HG03439 (cell line): ENCODE data around the gene GABRB1.
A peak's percentile ranks its signal among the peaks of the same experiment; 100 is the strongest.
"Not testable (repeated sequence)": the region's sequence is repeated elsewhere in the genome, so short reads cannot be mapped to it uniquely, and the experiment has no call there.

ENCODE experiments used
- ATAC-seq: cut with Tn5 transposase; IDR thresholded peaks from one replicate; pipeline ENCODE4 v1.9.1; 2021; ENCODE audit warnings: mild to moderate bottlenecking, moderate library complexity; ENCODE audit not compliant: unreplicated experiment

Gene GABRB1

DNA sequence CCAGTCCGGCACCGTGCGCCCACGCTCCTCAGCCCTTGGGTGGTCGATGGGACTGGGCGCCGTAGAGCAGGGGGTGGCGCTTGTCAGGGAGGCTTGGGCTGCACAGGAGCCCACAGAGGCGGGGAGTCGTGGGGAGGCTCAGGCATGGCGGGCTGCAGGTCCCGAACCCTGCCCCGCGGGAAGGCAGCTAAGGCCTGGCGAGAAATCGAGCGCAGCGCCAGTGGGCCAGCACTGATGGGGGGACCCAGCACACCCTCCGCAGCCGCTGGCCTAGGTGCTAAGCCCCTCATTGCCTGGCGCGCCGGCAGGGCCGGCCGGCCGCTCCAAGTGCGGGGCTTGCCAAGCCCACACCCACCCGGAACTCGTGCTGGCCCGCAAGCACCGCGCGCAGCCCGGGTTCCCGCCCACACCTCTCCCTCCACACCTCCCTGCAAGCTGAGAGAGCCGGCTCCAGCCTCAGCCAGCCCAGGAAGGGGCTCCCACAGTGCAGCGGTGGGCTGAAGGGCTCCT, 346.7 kb downstream of the GABRB1 start:
- ATAC-seq = not testable (repeated sequence)

DNA sequence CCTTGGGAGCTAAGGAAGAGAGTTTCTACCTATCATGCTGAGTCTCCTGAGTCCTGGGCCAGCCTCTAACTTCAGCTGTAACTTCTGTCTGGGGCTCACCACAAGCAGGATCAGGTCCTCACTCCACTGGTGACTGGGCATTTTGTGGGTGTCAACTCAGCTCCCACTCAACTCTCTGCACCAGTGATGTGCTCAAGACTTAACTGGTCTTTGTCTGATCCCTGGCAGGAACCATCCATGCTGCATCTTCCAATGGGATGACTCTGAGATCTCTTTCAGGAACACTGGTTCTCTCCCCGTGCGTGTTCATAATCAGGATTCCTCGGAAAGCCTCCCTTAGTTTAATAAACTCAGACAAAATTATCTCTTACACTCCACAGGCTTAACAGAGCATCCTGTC, 349.8 kb downstream of the GABRB1 start:
- ATAC-seq = no peak

DNA sequence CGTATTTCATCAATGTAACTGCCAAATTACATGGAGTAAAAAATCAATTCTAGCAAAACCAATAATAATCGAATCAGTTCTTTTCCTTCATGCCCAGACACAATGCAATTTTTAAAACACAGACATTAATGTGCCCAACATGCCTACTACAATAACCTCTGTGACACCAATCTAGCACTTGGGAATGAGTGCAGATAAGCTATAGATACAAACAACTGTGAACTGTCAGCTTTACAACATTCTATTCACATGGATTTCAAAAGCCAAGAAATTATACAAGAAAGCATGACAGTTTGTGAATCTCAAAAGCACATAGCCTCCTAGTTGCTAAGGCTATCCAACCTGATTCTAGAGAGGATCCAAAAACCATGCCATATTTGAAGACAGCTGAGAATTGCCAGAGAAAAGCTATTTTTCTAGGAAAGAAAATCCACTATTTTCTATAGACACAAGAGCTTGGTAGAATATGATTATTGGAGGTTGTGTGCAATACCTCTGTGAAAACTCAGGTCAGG, 351.5 kb downstream of the GABRB1 start:
- no peak for ATAC-seq

DNA sequence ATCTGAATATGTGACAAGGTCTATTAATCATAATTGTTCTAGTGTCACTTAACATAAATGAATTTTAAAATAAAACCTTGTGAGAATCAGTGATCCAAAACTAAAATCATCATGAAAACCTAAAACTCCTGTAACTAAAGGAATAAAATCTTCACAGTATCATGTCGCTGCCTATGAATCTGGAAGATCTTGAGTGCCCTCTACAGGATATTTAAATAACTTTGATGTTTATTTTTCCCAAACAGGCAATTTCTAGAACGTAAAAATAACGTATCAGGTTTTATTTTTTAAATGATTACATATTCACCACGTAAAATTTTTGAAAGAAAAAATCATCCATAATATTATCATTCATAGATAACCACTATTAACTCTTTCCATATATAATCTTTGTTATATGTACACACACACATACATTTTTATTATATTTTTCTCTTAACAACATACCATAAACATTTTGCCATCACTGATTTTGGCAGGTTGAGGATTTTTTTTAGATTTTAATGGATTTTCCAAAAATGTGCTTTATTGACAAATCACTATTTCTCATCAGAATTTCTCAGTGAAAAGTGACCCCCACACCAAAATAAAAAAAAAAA, 352.6 kb downstream of the GABRB1 start:
- ATAC-seq = no peak

DNA sequence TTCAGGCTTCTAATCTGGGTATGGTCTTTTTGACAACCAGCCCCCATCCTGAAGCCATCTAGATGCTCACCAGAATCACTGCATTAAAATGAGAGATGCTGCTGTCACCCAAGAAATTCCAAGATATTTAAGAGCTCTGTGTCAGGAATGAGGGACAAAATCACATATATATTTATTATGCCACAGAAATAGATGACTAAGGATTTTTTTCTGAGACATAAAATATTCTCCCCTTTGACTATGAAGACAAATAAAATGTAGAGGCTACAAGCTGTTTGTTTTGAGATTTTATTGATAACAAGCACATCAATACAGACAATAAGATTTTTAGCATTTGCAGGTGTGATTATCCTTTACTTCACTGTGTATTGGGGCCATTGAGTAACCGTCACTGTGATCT, 354.8 kb downstream of the GABRB1 start:
- ATAC-seq = no peak

DNA sequence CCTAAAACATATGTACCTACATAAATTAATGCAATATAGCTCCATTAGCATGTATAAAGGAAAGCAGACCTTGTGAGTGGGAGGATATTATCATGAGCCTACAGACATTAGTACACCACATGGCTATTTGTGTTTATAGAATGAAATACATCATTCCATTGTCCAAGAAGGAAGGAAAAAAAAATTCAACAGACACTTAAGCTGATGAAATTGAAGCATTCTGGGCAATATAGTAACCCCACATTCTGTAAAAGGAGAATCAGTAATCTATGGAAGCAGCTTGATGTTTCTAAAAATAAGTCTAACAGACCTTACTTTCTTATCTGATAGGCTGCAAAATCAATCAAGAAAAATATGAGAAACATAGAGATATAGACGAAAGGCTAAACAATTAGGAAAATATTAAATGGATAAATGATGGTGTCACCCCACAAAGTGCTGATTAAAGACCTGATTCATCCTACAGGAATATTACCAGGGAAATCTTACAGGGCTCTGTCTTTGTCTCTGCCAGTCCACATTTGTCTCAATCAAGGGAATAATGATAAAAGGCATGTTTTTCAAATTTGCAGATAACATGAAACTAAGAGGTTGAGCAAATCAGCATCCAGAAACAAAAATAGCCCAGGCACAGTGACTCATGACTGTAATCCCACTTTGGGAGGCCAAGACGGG, 355.3 kb downstream of the GABRB1 start:
- no peak for ATAC-seq

DNA sequence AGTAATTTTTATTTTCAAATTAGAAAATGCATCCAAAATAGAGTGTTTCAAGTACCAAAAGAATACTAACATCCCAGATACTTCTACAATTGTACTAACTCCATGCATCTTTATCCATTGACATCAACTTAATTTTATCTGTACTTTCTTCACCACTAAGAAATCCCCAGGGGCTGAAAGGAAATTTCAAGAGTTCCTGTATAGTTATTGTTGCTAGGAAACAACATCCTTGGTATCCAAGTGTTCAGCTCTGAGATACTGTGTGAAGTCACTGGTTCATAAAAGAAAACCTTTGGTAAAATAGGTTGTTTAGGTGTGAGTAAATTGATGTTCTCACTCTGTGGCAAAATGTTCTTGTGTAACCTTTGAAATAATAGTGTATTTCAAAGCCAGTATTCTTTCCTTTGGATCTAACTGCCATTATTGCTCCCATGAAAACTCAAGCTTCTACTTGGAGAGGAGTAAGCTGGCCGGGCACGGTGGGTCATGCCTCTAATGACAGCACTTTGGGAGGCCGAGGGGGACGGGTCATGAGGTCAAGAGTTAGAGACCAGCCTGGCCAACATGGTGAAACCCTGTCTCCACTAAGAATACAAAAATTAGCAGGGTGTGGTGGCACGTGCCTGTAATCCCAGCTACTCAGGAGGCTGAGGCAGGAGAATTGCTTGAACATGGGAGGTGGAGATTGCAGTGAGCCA, 359.2 kb downstream of the GABRB1 start:
- no peak for ATAC-seq

DNA sequence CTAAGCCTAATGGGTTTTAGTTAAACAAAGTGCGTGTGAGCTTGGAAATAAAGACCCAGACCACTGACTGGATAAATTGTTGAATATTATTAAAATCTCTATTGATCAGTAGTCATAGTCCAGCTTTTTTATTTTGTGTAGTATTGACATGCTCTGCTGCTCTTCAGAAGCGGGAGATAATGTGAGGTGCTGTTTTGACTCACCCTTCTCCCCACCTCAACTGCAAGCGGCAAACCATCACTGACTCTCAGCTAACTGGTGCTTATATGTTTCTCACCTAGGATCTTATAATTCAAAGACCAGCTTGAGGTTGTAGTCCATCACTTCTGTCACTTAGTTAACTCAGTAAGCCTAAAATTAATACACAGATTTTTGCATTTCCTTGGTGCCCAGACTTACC, 359.9 kb downstream of the GABRB1 start:
- no peak for ATAC-seq

DNA sequence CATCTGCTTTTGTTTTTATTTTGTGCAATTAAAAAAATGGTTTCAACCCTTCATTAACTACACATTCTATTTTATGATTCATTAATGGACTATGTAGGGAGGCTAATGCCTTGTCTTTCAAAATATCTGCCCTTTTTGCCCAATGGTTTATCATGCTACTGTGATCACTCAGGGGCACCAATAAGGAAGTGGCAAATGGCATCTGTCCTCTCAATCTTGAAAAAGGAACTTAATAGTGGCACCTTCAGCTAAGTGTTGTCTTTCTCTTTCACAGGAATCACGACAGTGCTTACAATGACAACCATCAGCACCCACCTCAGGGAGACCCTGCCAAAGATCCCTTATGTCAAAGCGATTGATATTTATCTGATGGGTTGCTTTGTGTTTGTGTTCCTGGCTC, 375.0 kb downstream of the GABRB1 start:
- no peak for ATAC-seq

DNA sequence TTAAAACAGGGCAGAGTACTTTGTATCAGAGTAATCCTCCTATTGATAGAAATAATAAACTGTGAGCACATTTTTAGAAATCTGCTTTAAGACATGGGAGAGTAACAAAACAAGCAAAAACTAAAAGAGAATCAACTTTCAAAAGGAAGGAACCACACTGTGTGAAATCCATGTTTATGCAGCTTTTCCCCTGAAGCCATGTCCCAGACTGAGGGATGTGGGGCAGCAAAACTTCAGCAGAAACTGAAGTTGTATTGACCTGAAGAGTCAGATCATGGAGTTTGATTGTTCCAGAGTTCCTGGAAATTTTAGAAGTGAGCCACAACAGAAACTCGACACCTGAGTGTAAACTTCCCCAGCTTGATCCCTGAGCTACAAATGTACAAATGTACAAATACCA, 378.9 kb downstream of the GABRB1 start:
- ATAC-seq = no peak

DNA sequence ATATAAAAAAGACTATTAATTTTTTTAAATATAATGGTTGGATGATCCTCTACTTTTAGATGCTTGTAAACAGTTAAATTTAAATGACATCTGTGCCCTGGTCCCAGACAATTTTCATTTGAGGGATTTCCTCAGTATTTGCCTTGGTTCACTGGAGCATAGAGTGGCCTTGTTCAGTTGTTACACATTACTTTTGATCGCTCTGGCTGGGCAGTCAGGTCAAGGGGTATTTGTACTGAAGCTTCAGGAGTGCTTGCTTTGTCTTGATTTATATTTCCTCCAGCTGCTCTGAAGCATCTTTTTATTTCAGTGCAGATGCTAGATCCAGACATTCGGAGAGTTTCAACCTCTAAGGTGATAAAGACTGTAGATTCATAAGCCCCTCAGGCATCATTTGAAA, 382.2 kb downstream of the GABRB1 start:
- ATAC-seq = no peak

DNA sequence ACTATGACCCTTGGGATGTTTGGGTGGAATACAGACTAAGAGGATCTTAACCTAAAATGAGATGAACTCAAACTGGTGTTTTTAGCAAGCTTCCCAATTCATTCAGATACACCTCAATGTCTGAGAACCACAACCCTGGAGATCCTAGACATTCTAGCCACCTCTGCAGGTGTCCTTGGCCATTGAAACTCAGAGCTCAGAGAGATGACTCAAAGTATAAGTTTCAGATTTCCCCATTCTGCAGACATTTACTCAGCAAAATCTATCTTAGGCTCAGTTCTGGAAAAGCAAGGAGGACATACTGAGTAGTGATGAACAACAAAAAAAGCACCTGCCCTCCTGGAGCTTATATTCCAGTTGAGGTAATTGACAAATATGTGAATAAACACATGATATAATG, 384.4 kb downstream of the GABRB1 start:
- ATAC-seq = no peak

DNA sequence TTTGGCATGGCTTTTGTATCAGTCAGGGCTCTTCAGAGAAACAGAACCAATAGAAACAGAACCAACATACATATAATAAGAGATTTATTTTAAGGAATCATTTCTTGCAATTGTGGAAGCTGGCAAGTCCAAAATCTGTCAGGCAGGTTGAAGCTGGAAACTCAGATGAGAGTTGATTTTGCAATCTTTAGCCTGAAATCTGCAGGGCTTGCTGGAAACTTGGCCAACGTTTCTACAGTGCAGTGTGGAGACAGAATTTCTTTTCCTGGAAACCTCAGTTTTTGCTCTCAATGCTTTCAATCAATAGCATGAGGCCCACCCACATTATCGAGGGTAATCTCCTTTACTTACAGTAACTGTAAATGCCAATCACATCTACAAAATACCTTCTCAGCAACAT, 386.8 kb downstream of the GABRB1 start:
- ATAC-seq = no peak

DNA sequence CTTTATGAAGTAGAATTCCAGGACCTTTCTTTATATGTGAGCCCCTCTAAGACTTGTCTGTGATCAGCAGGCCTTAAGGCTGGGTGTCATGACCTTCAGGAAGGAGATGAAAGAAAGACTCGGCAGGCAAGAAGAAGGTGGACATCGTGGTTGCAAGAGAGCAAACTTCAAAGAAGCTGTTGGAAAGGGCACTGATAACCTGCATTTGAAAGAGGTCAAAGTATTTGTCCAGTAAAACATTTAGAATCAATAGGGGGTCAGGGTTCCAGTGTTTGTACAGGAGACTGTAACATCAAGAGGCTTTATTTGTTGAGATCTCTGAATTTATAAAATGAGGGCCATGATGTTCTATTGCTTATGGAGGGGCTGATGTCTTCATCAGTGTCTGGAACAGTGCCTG, 387.9 kb downstream of the GABRB1 start:
- ATAC-seq = no peak

DNA sequence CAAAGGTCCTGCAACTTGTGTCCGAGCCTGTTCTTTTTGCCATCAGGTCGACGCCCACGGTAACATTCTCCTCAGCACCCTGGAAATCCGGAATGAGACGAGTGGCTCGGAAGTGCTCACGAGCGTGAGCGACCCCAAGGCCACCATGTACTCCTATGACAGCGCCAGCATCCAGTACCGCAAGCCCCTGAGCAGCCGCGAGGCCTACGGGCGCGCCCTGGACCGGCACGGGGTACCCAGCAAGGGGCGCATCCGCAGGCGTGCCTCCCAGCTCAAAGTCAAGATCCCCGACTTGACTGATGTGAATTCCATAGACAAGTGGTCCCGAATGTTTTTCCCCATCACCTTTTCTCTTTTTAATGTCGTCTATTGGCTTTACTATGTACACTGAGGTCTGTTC, 394.3 kb downstream of the GABRB1 start:
- ATAC-seq = no peak

DNA sequence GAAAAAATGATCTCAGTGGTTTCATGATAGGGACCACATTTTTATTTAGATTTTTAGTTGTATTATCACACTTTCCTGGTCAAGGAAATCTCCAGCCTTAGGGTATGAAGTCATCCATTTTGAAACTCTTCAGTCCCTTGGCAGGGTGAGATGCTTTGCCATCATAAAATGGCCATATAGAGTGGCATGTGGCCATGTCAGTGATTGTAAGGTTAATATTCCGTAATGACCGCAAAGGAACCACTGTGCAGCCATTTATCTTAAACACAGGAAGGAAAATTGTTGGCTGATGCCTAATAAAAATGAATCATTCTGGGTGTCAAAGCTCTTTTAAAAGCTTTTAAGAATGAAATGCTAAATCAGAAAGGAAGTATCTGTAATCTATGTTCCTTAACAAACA, 396.6 kb downstream of the GABRB1 start:
- no peak for ATAC-seq

DNA sequence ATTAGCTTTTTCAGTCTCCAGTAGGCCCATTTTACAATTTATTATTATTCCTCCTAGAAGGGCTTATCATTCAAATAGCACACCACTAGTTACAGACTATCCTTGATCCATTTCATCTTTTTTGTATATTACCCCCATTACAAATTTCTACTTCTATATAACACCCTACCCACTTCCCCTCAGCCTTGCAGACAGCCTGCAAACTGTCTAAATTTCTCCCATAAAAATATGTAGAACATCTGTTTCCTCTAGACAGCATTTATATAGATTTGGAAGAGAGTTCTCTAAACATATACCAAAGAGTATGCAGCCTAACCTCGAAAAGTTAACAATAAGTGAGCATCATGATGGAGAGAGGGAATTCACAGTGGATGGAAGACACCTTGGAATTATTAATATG, 401.4 kb downstream of the GABRB1 start:
- no peak for ATAC-seq

DNA sequence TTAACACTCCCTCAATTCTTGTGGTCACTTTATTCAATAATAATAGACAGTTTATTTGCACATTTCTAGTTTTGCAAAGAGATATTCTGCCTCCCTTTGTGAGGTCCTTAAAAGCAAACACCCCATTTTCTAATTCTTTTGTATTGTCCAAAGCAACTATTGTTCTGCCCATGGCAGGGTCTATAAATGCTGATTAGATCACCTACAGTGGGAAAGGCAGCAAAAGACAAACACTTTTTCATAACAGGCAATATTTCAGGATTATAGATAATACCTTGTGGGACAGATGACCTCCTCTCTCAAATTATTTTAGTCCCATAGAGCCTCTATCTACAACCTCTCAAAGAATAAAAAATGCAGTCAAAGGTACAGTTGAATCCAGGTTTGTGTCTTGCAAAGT, 403.6 kb downstream of the GABRB1 start:
- no peak for ATAC-seq

DNA sequence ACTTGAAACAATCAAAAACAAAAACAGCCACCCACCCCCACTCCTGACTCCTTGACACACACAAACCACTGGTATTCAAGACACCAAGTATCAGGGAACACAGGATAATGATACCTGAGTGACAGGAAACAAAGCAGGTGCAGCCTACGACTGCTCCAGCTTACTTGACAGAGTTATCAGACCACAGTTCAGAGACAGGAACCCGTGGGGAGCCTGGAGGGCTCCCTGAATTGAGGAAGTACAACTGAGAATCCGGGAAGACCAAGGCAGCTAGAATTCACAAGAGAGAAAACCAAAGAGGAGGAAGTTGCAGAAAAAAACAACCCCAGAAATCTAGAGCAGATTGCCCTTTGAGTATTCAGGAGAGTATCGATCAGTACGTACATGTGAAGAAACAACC, 411.6 kb downstream of the GABRB1 start:
- ATAC-seq = no peak

DNA sequence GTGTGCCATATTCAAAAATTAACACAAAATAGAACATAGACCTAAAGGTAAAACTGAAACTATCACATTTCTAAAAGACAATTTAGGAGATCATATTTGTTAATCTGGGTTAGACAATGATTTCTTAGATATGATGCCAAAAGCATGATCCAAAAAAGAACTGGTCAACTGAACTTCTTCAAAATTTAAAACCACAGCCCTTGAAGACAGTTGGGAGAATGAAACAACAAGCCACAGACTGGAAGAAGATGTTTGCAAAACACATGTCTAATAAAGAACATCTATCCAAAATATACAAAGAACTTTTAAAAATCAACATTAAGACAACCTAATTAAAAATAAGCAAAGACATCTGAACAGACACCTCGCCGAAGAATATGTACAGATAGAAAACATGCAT, 412.7 kb downstream of the GABRB1 start:
- no peak for ATAC-seq

DNA sequence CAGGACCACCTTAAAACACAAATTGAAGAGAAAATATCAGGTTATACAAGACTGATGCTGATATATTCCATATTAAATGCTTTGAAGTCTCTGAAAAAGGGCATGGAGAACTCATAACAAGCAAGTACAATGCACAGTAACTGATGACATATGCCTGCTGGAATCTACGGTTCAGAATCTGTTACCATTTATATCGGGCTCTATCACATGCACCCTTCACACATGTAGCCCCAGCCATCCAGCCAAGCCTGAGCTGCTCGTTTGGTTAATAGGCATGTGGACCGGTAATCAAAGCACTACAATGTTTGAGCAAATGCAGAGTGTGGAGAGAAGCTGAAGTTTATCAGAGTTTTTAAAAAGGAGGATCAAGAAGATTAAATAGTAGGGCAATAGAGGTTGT, 420.3 kb downstream of the GABRB1 start:
- no peak for ATAC-seq

DNA sequence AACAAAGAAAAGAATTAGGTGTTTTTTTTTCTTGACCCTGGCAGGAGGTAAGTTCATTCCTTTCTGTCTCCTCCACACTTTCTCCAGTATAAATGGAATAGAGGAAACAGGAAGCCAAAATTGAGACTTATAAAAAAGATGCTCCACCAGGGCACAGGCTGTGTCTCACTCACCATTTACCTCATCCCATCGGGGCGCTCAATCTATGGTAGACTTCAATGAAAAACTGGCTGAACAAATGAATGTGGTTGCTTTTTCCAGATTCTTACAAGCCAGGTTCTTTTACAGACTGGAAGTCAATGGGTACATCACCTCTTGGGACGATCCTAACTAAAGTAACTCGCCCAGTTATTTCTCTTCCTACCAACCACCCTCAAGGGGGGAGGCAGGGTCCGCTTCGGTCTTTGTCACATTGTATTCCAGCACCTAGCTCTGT, 431.4 kb downstream of the GABRB1 start:
- ATAC-seq = peak; percentile 36
